GM12878 (cell line): ENCODE data around the gene PRR5L. TPM values are rescaled to one million over a fixed set of nuclear protein-coding genes. Genes with fewer than 3 reads are reported as not detected.
A peak's percentile ranks its signal among the peaks of the same experiment; 100 is the strongest.

Experiments used
- CHD1 ChIP-seq: IDR thresholded peaks from 2 replicates; pipeline ENCODE4 v1.6.1; 2012; ENCODE audit warnings: low read depth, low read length, improper control_type of control experiment
- CHD4 ChIP-seq: fragments of 200-600 bp; sonication (generic); IDR thresholded peaks from 2 replicates; pipeline ENCODE4 v1.6.1; 2016; ENCODE audit warnings: mild to moderate bottlenecking
- FOXK2 ChIP-seq: fragments of 450-650 bp; IDR thresholded peaks from 2 replicates; pipeline ENCODE4 v1.6.1; 2017; ENCODE audit warnings: mild to moderate bottlenecking, moderate library complexity
- MEF2A ChIP-seq: IDR thresholded peaks from 2 replicates; pipeline ENCODE4 v1.6.1; 2011; ENCODE audit warnings: low read depth, mild to moderate bottlenecking, low read length, moderate library complexity; ENCODE audit not compliant: insufficient read depth
- MEF2B ChIP-seq: fragments of 450-650 bp; IDR thresholded peaks from 2 replicates; pipeline ENCODE4 v1.6.1; 2018; ENCODE audit warnings: mild to moderate bottlenecking, moderate library complexity; ENCODE audit not compliant: partially characterized antibody, poor library complexity, severe bottlenecking
- NBN ChIP-seq: fragments of 450-650 bp; IDR thresholded peaks from 2 replicates; pipeline ENCODE4 v1.6.1; 2016
- NFYB ChIP-seq: IDR thresholded peaks from 2 replicates; pipeline ENCODE4 v1.6.1; 2011; ENCODE audit warnings: low read depth, mild to moderate bottlenecking, low read length, improper control_type of control experiment, moderate library complexity; ENCODE audit not compliant: insufficient read depth
- PAX8 ChIP-seq: fragments of 450-650 bp; IDR thresholded peaks from 2 replicates; pipeline ENCODE4 v1.6.1; 2017; ENCODE audit warnings: mild to moderate bottlenecking, moderate library complexity
- POLR2AphosphoS2 ChIP-seq: IDR thresholded peaks from 2 replicates; pipeline ENCODE4 v1.6.1; 2011; ENCODE audit warnings: low read depth, mild to moderate bottlenecking, low read length, improper control_type of control experiment, moderate library complexity
- TARDBP ChIP-seq: IDR thresholded peaks from 2 replicates; pipeline ENCODE4 v1.6.1; 2016; ENCODE audit warnings: borderline replicate concordance
- ZBTB4 ChIP-seq: fragments of 450-650 bp; formaldehyde crosslinking; IDR thresholded peaks from 2 replicates; pipeline ENCODE4 v1.4.0; 2022; ENCODE audit warnings: mild to moderate bottlenecking, moderate library complexity
- polyA plus RNA-seq, 11 experiments: library from polyadenylated mRNA; depleted of rRNA in 4 of 11; unstranded in 6 of 11; stranded (reverse) in 5 of 11; fragments of >200 nt; fragmentation: Nextera tagmentation in 4 of 11; fragmentation: Illumina TruSeq in 1 of 11; extraction: Ambion mirVana in 4 of 11; extraction: Trizol in 1 of 11; gene quantifications; 1 replicate in 1 of 11; 2 replicates in 10 of 11; pipeline versions ENCODE4 v1.2.1 to v1.2.3, GENCODE V29; 2011 to 2016; ENCODE audit warnings: inconsistent platforms in 2 of 11, missing spikeins in 2 of 11, low read depth in 1 of 11
- total RNA-seq, 4 experiments: library from RNA; depleted of rRNA in 3 of 4; stranded (reverse); fragments of >200 nt in 3 of 4; fragmentation: Illumina TruSeq in 1 of 4; extraction: Trizol in 1 of 4; gene quantifications; 2 replicates each; pipeline versions ENCODE4 v1.2.1 to v1.2.3, GENCODE V29; 2013 to 2021
- TF ChIP-seq, protein P1 (sequence below): IDR thresholded peaks from 2 replicates; pipeline ENCODE4 v1.6.1; 2012; ENCODE audit warnings: low read depth, low read length, improper control_type of control experiment
- TF ChIP-seq, protein P2 (sequence below): fragments of 450-650 bp; IDR thresholded peaks from 2 replicates; pipeline ENCODE4 v1.6.1; 2017; ENCODE audit warnings: low read depth, mild to moderate bottlenecking, moderate library complexity

The PRR5L gene
- total and polyA plus RNA-seq, 10 of the 15 experiments (the other 5 are each of a cell fraction or from before 2014, with no cell fraction given): 0.11 to 4.2 (median 0.67) TPM; not detected in 1

- no peak for TF ChIP-seq NFYB
- TF ChIP-seq NBN: 0 out of 2 replicates have a peak, but pooled peaks have one; percentile 19
- no peak for TF ChIP-seq ZBTB4 (CRISPR knock-in tag)
- TF ChIP-seq, protein P1, sequence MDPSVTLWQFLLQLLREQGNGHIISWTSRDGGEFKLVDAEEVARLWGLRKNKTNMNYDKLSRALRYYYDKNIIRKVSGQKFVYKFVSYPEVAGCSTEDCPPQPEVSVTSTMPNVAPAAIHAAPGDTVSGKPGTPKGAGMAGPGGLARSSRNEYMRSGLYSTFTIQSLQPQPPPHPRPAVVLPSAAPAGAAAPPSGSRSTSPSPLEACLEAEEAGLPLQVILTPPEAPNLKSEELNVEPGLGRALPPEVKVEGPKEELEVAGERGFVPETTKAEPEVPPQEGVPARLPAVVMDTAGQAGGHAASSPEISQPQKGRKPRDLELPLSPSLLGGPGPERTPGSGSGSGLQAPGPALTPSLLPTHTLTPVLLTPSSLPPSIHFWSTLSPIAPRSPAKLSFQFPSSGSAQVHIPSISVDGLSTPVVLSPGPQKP: no peak
- TF ChIP-seq, protein P2, sequence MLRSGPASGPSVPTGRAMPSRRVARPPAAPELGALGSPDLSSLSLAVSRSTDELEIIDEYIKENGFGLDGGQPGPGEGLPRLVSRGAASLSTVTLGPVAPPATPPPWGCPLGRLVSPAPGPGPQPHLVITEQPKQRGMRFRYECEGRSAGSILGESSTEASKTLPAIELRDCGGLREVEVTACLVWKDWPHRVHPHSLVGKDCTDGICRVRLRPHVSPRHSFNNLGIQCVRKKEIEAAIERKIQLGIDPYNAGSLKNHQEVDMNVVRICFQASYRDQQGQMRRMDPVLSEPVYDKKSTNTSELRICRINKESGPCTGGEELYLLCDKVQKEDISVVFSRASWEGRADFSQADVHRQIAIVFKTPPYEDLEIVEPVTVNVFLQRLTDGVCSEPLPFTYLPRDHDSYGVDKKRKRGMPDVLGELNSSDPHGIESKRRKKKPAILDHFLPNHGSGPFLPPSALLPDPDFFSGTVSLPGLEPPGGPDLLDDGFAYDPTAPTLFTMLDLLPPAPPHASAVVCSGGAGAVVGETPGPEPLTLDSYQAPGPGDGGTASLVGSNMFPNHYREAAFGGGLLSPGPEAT: peak; percentile 32; the same call in 1 of the 2 replicates
- no peak for TF ChIP-seq CHD1
- peak; percentile 51 for TF ChIP-seq MEF2B
- no peak for TF ChIP-seq PAX8
- no peak for TF ChIP-seq FOXK2
- TF ChIP-seq POLR2AphosphoS2: no peak
- no peak for TF ChIP-seq TARDBP
- TF ChIP-seq CHD4: no peak
- TF ChIP-seq MEF2A: 0 out of 2 replicates have a peak, but pooled peaks have one; percentile 41
These were observed 30.7 kb downstream of the PRR5L start (continued) for GRCh38 chr11:36326524-36327419.
